ENCODE results near the gene MAMSTR. TPM values are rescaled to one million over a fixed set of nuclear protein-coding genes. Genes with fewer than 3 reads are reported as not detected.
A peak's percentile ranks its signal among the peaks of the same experiment; 100 is the strongest.

The MAMSTR gene
- total and polyA plus RNA-seq, 9 of the 15 experiments (the other 6 are each of a cell fraction or from before 2014, with no cell fraction given): 0.08 to 1.00 (median 0.40) TPM; not detected in 1

DNA sequence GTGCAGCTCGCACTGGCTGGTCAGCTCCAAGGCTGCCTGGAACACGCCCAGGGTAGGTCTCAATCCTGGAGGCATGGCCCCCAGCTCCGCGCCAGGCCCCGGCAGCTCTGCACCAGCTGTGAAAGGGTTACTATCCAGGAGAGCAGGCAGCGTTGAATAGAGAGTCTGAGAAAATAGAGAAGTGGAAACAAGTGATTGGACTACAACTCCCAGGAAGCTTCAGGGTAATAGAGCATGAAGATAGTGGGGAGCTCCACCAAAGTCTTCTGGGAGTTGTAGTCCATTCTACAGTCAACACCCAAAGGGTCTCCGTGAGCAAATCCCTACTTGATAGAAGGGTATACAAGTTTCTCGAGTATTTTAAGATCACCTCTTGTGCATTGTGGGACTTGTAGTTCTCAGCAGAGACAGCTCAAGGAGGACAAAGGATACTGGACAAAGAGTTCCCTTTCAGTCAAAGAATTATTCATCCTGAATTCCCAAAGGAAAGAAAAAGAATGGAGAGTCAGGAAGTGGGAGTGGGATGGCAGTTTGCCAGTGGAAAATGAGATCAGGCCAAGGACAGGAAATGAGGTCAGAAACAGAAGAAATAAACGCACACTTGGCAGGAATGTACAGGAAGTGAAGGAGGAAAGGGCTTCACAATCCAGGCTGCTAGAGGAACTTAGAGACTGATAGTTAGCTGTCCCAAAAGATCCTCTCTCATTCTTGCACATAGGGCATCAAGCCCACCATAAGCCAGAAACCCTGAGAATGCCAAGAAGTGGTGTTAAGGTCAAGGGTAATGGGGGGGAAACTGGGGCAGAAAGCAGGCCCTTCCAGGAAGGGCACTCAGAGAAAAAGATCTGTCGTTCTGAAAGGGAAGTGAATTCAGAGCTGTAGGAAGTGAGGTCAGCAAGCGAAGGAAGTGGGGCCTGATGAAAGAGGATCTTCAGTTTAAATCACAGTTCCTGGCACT lies 5.5 kb upstream of the MAMSTR start (continued):
- TF ChIP-seq, protein P1, sequence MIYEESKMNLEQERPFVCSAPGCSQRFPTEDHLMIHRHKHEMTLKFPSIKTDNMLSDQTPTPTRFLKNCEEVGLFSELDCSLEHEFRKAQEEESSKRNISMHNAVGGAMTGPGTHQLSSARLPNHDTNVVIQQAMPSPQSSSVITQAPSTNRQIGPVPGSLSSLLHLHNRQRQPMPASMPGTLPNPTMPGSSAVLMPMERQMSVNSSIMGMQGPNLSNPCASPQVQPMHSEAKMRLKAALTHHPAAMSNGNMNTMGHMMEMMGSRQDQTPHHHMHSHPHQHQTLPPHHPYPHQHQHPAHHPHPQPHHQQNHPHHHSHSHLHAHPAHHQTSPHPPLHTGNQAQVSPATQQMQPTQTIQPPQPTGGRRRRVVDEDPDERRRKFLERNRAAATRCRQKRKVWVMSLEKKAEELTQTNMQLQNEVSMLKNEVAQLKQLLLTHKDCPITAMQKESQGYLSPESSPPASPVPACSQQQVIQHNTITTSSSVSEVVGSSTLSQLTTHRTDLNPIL (CRISPR knock-in tag; IDR thresholded peaks at IDR 0.05): no peak
- TF ChIP-seq, protein P2, sequence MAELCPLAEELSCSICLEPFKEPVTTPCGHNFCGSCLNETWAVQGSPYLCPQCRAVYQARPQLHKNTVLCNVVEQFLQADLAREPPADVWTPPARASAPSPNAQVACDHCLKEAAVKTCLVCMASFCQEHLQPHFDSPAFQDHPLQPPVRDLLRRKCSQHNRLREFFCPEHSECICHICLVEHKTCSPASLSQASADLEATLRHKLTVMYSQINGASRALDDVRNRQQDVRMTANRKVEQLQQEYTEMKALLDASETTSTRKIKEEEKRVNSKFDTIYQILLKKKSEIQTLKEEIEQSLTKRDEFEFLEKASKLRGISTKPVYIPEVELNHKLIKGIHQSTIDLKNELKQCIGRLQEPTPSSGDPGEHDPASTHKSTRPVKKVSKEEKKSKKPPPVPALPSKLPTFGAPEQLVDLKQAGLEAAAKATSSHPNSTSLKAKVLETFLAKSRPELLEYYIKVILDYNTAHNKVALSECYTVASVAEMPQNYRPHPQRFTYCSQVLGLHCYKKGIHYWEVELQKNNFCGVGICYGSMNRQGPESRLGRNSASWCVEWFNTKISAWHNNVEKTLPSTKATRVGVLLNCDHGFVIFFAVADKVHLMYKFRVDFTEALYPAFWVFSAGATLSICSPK (IDR thresholded peaks at IDR 0.05; ENCODE audit: borderline replicate concordance): no peak
- no peak for TF ChIP-seq NCOA2 (IDR thresholded peaks at IDR 0.05; ENCODE audit: partially characterized antibody in 2 of 2)
- TF ChIP-seq ESRRB (CRISPR knock-in tag; IDR thresholded peaks at IDR 0.05; ENCODE audit: borderline replicate concordance): no peak
- TF ChIP-seq, protein P3, sequence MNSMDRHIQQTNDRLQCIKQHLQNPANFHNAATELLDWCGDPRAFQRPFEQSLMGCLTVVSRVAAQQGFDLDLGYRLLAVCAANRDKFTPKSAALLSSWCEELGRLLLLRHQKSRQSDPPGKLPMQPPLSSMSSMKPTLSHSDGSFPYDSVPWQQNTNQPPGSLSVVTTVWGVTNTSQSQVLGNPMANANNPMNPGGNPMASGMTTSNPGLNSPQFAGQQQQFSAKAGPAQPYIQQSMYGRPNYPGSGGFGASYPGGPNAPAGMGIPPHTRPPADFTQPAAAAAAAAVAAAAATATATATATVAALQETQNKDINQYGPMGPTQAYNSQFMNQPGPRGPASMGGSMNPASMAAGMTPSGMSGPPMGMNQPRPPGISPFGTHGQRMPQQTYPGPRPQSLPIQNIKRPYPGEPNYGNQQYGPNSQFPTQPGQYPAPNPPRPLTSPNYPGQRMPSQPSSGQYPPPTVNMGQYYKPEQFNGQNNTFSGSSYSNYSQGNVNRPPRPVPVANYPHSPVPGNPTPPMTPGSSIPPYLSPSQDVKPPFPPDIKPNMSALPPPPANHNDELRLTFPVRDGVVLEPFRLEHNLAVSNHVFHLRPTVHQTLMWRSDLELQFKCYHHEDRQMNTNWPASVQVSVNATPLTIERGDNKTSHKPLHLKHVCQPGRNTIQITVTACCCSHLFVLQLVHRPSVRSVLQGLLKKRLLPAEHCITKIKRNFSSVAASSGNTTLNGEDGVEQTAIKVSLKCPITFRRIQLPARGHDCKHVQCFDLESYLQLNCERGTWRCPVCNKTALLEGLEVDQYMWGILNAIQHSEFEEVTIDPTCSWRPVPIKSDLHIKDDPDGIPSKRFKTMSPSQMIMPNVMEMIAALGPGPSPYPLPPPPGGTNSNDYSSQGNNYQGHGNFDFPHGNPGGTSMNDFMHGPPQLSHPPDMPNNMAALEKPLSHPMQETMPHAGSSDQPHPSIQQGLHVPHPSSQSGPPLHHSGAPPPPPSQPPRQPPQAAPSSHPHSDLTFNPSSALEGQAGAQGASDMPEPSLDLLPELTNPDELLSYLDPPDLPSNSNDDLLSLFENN (IDR thresholded peaks at IDR 0.05; ENCODE audit: low read depth in 2 of 2, low read length in 2 of 2): 0 out of 4 replicates have a peak, but pooled peaks of 1 of the 2 experiments have one; percentile 6
- TF ChIP-seq, protein P4, sequence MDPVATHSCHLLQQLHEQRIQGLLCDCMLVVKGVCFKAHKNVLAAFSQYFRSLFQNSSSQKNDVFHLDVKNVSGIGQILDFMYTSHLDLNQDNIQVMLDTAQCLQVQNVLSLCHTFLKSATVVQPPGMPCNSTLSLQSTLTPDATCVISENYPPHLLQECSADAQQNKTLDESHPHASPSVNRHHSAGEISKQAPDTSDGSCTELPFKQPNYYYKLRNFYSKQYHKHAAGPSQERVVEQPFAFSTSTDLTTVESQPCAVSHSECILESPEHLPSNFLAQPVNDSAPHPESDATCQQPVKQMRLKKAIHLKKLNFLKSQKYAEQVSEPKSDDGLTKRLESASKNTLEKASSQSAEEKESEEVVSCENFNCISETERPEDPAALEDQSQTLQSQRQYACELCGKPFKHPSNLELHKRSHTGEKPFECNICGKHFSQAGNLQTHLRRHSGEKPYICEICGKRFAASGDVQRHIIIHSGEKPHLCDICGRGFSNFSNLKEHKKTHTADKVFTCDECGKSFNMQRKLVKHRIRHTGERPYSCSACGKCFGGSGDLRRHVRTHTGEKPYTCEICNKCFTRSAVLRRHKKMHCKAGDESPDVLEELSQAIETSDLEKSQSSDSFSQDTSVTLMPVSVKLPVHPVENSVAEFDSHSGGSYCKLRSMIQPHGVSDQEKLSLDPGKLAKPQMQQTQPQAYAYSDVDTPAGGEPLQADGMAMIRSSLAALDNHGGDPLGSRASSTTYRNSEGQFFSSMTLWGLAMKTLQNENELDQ (CRISPR knock-in tag; IDR thresholded peaks at IDR 0.05; ENCODE audit: borderline replicate concordance): no peak
- TF ChIP-seq ETV1 (tag; conservative IDR thresholded peaks at IDR 0.05; ENCODE audit: low read depth): peak; percentile 66; the same call in 1 of the 2 replicates
- TF ChIP-seq PPARD (CRISPR knock-in tag; IDR thresholded peaks at IDR 0.05): no peak
- TF ChIP-seq PCBP2 (IDR thresholded peaks at IDR 0.05; ENCODE audit: low read depth, low read length, poor library complexity, severe bottlenecking): no peak
- TF ChIP-seq TEAD2 (tag; IDR thresholded peaks at IDR 0.05): no peak
- TF ChIP-seq ZNF766 (CRISPR knock-in tag; conservative IDR thresholded peaks at IDR 0.05): peak; percentile 78
- peak; percentile 47; the same call in 1 of the 2 replicates for TF ChIP-seq TEAD4 (IDR thresholded peaks at IDR 0.05; ENCODE audit: low read length)
- TF ChIP-seq TEAD4 (CRISPR knock-in tag; IDR thresholded peaks at IDR 0.05; ENCODE audit: borderline replicate concordance): no peak
- no peak for TF ChIP-seq GATA2 (CRISPR knock-in tag; IDR thresholded peaks at IDR 0.05)

Data from K562 (cell line).